IMR-90 (cell line): Measurements from ENCODE around the gene APAF1. TPM values are rescaled to one million over a fixed set of nuclear protein-coding genes. Genes with fewer than 3 reads are reported as not detected.

Source experiments
- ATAC-seq: fragments of 200-7000 bp; cut with Tn5 transposase; 2 replicates; pipeline ENCODE4 v1.9.1; 2020; ENCODE audit warnings: low read depth, mild to moderate bottlenecking, moderate library complexity
- BruUV-seq: library from RNA; stranded (reverse); fragments of 400-500 nt; replicated peaks from 2 replicates; lab custom pipeline; 2021; lab: Mats Ljungman, UMichigan
- CTCF ChIA-PET: fragments of 300-600 bp; formaldehyde crosslinking; extraction: SDS; loops from one replicate; lab custom pipeline; 2021; ENCODE audit warnings: antibody characterized with exemption; lab: Yijun Ruan, JAX
- POLR2A ChIA-PET: fragments of 300-600 bp; sonication (Branson Sonifier 250); formaldehyde crosslinking; loops from one replicate; lab custom pipeline; 2022; ENCODE audit warnings: antibody characterized with exemption; ENCODE audit not compliant: unreplicated experiment; lab: Charles Lee
- DNase-seq: peaks from one replicate; pipeline ENCODE4 v3.0.0; 2013
- H2AFZ ChIP-seq: replicated peaks from 2 replicates; pipeline ENCODE3; 2013; ENCODE audit warnings: low read length, mild to moderate bottlenecking; ENCODE audit not compliant: poor library complexity
- H2AK5ac ChIP-seq: 2 replicates; pipeline ENCODE4 v1.6.1; 2013; ENCODE audit warnings: low read depth, low read length, inconsistent platforms
- H2AK9ac ChIP-seq: replicated peaks from 2 replicates; pipeline ENCODE3; 2013; ENCODE audit warnings: mild to moderate bottlenecking, low read depth, low read length, moderate library complexity; ENCODE audit not compliant: poor library complexity
- H2BK120ac ChIP-seq: 2 replicates; pipeline ENCODE4 v1.6.1; 2013; ENCODE audit warnings: low read depth, low read length, inconsistent platforms
- H2BK15ac ChIP-seq: 3 replicates; pipeline ENCODE4 v1.6.1; 2013; ENCODE audit warnings: low read depth, low read length, inconsistent platforms
- H2BK20ac ChIP-seq: 2 replicates; pipeline ENCODE4 v1.6.1; 2013; ENCODE audit warnings: low read depth, mild to moderate bottlenecking, inconsistent platforms, low read length, moderate library complexity
- H2BK5ac ChIP-seq: 2 replicates; pipeline ENCODE4 v1.6.1; 2013; ENCODE audit warnings: mild to moderate bottlenecking, low read depth, low read length, inconsistent platforms; ENCODE audit not compliant: poor library complexity, severe bottlenecking
- H3K14ac ChIP-seq: replicated peaks from 2 replicates; pipeline ENCODE4 v1.6.1; 2013; ENCODE audit warnings: low read depth, low read length, inconsistent platforms
- H3K18ac ChIP-seq: 2 replicates; pipeline ENCODE4 v1.6.1; 2013; ENCODE audit warnings: low read depth, low read length, control low read depth
- H3K23ac ChIP-seq: 2 replicates; pipeline ENCODE4 v1.6.1; 2013; ENCODE audit warnings: low read depth, low read length, inconsistent platforms
- H3K27ac ChIP-seq: 2 replicates; pipeline ENCODE4 v1.5.1; 2013; ENCODE audit warnings: mild to moderate bottlenecking, control low read depth, low read length; ENCODE audit not compliant: insufficient read depth
- H3K27me3 ChIP-seq: 2 replicates; pipeline ENCODE4 v1.6.1; 2013; ENCODE audit warnings: low read length; ENCODE audit not compliant: control insufficient read depth, insufficient read depth
- H3K36me3 ChIP-seq: 2 replicates; pipeline ENCODE4 v1.6.1; 2013; ENCODE audit warnings: low read length, mixed read lengths; ENCODE audit not compliant: control insufficient read depth, insufficient read depth
- H3K4ac ChIP-seq: 2 replicates; pipeline ENCODE4 v1.6.1; 2013; ENCODE audit warnings: low read depth, low read length, inconsistent platforms
- H3K4me1 ChIP-seq: 2 replicates; pipeline ENCODE4 v1.6.1; 2013; ENCODE audit warnings: low read length, mixed read lengths; ENCODE audit not compliant: control insufficient read depth, insufficient read depth
- H3K4me2 ChIP-seq: 2 replicates; pipeline ENCODE4 v1.6.1; 2013; ENCODE audit warnings: low read depth, mild to moderate bottlenecking, control low read depth, low read length, moderate library complexity
- H3K4me3 ChIP-seq: 2 replicates; pipeline ENCODE4 v1.5.1; 2013; ENCODE audit warnings: low read depth, mild to moderate bottlenecking, control low read depth, low read length, moderate library complexity; ENCODE audit not compliant: insufficient read depth
- H3K56ac ChIP-seq: 2 replicates; pipeline ENCODE4 v1.6.1; 2013; ENCODE audit warnings: low read length, inconsistent platforms; ENCODE audit not compliant: insufficient read depth; ENCODE audit errors: extremely low read depth
- H3K79me1 ChIP-seq, 2 experiments: 2 replicates each; pipeline ENCODE4 v1.6.1; 2013; ENCODE audit warnings: low read length in 2 of 2, inconsistent platforms in 1 of 2, low read depth in 1 of 2
- H3K9ac ChIP-seq: 2 replicates; pipeline ENCODE4 v1.6.1; 2013; ENCODE audit warnings: low read depth, low read length, control low read depth
- H3K9me1 ChIP-seq: 2 replicates; pipeline ENCODE4 v1.6.1; 2013; ENCODE audit warnings: low read length, inconsistent platforms; ENCODE audit not compliant: insufficient read depth
- H3K9me3 ChIP-seq: 2 replicates; pipeline ENCODE4 v1.6.1; 2013; ENCODE audit warnings: low read length; ENCODE audit not compliant: control insufficient read depth, insufficient read depth
- H4K20me1 ChIP-seq: 2 replicates; pipeline ENCODE4 v1.6.1; 2013; ENCODE audit warnings: low read length, inconsistent platforms; ENCODE audit not compliant: insufficient read depth
- H4K5ac ChIP-seq: 2 replicates; pipeline ENCODE4 v1.6.1; 2013; ENCODE audit warnings: mild to moderate bottlenecking, low read depth, low read length, control low read depth
- H4K8ac ChIP-seq, 2 experiments: 2 replicates each; pipeline ENCODE4 v1.6.1; 2013; ENCODE audit warnings: low read depth in 2 of 2, low read length in 2 of 2, control low read depth in 1 of 2, inconsistent platforms in 1 of 2
- H4K91ac ChIP-seq: 2 replicates; pipeline ENCODE4 v1.6.1; 2013; ENCODE audit warnings: low read depth, low read length, inconsistent platforms; ENCODE audit not compliant: insufficient read depth
- BHLHE40 ChIP-seq: fragments of 150-350 bp; IDR thresholded peaks from 2 replicates; pipeline ENCODE4 v1.6.1; 2016; ENCODE audit warnings: mild to moderate bottlenecking, low read depth, low read length
- CEBPB ChIP-seq: IDR thresholded peaks from 2 replicates; pipeline ENCODE4 v1.6.1; 2012; ENCODE audit warnings: low read depth, low read length, improper control_type of control experiment
- CTCF ChIP-seq: conservative IDR thresholded peaks from 2 replicates; pipeline ENCODE4 v1.5.1; 2012; ENCODE audit warnings: mild to moderate bottlenecking, low read depth, low read length, improper control_type of control experiment
- ELK1 ChIP-seq: fragments of 150-350 bp; IDR thresholded peaks from 2 replicates; pipeline ENCODE4 v1.6.1; 2016; ENCODE audit warnings: low read depth, mild to moderate bottlenecking, low read length, moderate library complexity, borderline replicate concordance
- FOS ChIP-seq: fragments of 150-350 bp; IDR thresholded peaks from 2 replicates; pipeline ENCODE4 v1.6.1; 2016; ENCODE audit warnings: low read depth, low read length
- RAD21 ChIP-seq: IDR thresholded peaks from 2 replicates; pipeline ENCODE4 v1.6.1; 2012; ENCODE audit warnings: low read length, improper control_type of control experiment
- RFX5 ChIP-seq: IDR thresholded peaks from 2 replicates; pipeline ENCODE4 v1.8.0; 2012; ENCODE audit warnings: low read depth, mild to moderate bottlenecking, low read length, moderate library complexity
- SMC3 ChIP-seq: fragments of 150-350 bp; IDR thresholded peaks from 2 replicates; pipeline ENCODE4 v1.6.1; 2016; ENCODE audit warnings: low read depth, mild to moderate bottlenecking, antibody characterized with exemption, low read length, moderate library complexity
- WGBS, 2 experiments: methylation state at CpG; one replicate each; pipeline versions ENCODE4 v1.1.5 to v1.1.7; 2013; ENCODE audit warnings: missing lambda C conversion rate in 2 of 2; ENCODE audit not compliant: insufficient read length in 1 of 2; ENCODE audit errors: extremely low coverage in 2 of 2; 5-methylcytosine and 5-hydroxymethylcytosine counted together
- dilution Hi-C: fragments of 300-500 bp; cut with HindIII; formaldehyde crosslinking; loops from one replicate; pipeline ENCODE4 v1.14.3; 2018; ENCODE audit warnings: low sequenced_read_pairs; ENCODE audit not compliant: unreplicated experiment
- in situ Hi-C: fragments of 300-500 bp; cut with MboI; formaldehyde crosslinking; loops from 3 replicates; pipeline ENCODE4 v1.14.3; 2019; ENCODE audit warnings: low sequenced_read_pairs, inconsistent platforms, mixed read lengths
- intact Hi-C: fragments of 100-400 bp; cut with micrococcal nuclease; formaldehyde crosslinking; loops from 2 replicates; pipeline ENCODE4 v1.10.0; 2022
- polyA plus RNA-seq, 3 experiments: library from polyadenylated mRNA; depleted of rRNA; stranded (reverse); fragments of >200 nt; gene quantifications; 2 replicates each; pipeline ENCODE4 v1.2.3, GENCODE V29; 2012; ENCODE audit warnings: low replicate concordance in 1 of 3
- total RNA-seq: library from RNA; depleted of rRNA; stranded (reverse); fragments of >200 nt; gene quantifications from 2 replicates; pipeline ENCODE4 v1.2.3, GENCODE V29; 2012
- TF ChIP-seq, protein P1 (sequence below): fragments of 150-350 bp; IDR thresholded peaks from 2 replicates; pipeline ENCODE4 v1.6.1; 2017; ENCODE audit warnings: mild to moderate bottlenecking, antibody characterized with exemption, low read length, low read depth

APAF1 gene
- total and polyA plus RNA-seq, 2 of the 4 experiments (the other 2 are of a cell fraction): 10.9 to 32.8 TPM

DNA sequence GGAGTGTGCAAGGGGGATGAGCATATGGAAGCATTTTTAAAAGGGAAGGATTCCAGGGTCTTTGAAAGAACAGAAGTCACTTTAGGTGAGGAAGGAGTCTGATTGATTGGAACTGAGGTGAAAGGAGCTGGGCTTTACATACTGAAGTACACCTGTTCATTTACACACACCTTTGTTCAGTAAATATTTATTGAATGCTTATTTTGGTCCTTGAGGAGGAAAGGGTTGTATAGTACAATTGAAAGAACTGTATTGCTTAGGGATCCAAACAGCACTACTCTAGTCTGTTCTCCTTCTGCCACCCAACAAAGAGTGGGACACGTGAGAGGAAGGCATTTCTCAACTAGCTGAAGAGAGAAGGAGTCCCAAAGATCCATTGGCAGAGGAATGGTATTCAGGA is 63.9 kb downstream of the APAF1 start:
- H3K4me1 ChIP-seq: no peaks in the 10 kb centered on the region
- H3K9me3 ChIP-seq: no peaks in the 10 kb centered on the region
- no peak overlapping the region for H3K27ac ChIP-seq
- H2BK5ac ChIP-seq: no peak overlapping the region
- no peak overlapping the region for H2AFZ ChIP-seq
- no peaks in the 10 kb centered on the region for H3K27me3 ChIP-seq
- H2BK120ac ChIP-seq: no peak overlapping the region
- H4K20me1 ChIP-seq: no peaks in the 10 kb centered on the region
- POLR2A ChIA-PET: no interaction called here
- H2AK5ac ChIP-seq: no peak overlapping the region
- ATAC-seq (no peak), DNase-seq (no peak)
- peaks cover 28% of the 10 kb centered on the region for H3K36me3 ChIP-seq
- no peak overlapping the region for H3K18ac ChIP-seq
- H3K4me2 ChIP-seq: no peak overlapping the region
- intact Hi-C loops: loop anchor here (5.0 kb wide), 1 partner anchor 377 kb away; no protein-coding TSS in a partner anchor
- no peak overlapping the region for H4K91ac ChIP-seq
- H3K79me1 ChIP-seq: peaks cover 9 to 10% of the 10 kb centered on the region in 2 experiments; a peak in 3 of 4 replicates
- CTCF ChIA-PET: no interaction called here
- no peak overlapping the region for H4K5ac ChIP-seq
- H3K23ac ChIP-seq: no peak overlapping the region
- no peak overlapping the region for H2AK9ac ChIP-seq
- H4K8ac ChIP-seq: no peak overlapping the region
- H2BK15ac ChIP-seq: no peak overlapping the region
- H3K9ac ChIP-seq: no peak overlapping the region
- no peak overlapping the region for H3K14ac ChIP-seq
- no peak overlapping the region for H2BK20ac ChIP-seq
- H3K4ac ChIP-seq: no peak overlapping the region
- no peak overlapping the region for H3K4me3 ChIP-seq
- WGBS, 2 experiments: no CpG with 5 or more reads among the region's 1 CpG
- H3K9me1 ChIP-seq: 0 out of 2 replicates have a peak, but pooled peaks cover 6% of the 10 kb centered on the region
- dilution Hi-C loops: no loop called here
- H3K56ac ChIP-seq: no peak overlapping the region
- no TSS peak for BruUV-seq
- TF ChIP-seq SMC3 (no peak), CEBPB (no peak), ELK1 (no peak), RFX5 (no peak), BHLHE40 (no peak), CTCF (no peak), RAD21 (no peak), FOS (no peak)
- TF ChIP-seq, protein P1, sequence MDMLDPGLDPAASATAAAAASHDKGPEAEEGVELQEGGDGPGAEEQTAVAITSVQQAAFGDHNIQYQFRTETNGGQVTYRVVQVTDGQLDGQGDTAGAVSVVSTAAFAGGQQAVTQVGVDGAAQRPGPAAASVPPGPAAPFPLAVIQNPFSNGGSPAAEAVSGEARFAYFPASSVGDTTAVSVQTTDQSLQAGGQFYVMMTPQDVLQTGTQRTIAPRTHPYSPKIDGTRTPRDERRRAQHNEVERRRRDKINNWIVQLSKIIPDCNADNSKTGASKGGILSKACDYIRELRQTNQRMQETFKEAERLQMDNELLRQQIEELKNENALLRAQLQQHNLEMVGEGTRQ: no peak
- in situ Hi-C loops: no loop called here
